ENCODE results near the gene DGAT2.

- TF ChIP-seq, protein P1, sequence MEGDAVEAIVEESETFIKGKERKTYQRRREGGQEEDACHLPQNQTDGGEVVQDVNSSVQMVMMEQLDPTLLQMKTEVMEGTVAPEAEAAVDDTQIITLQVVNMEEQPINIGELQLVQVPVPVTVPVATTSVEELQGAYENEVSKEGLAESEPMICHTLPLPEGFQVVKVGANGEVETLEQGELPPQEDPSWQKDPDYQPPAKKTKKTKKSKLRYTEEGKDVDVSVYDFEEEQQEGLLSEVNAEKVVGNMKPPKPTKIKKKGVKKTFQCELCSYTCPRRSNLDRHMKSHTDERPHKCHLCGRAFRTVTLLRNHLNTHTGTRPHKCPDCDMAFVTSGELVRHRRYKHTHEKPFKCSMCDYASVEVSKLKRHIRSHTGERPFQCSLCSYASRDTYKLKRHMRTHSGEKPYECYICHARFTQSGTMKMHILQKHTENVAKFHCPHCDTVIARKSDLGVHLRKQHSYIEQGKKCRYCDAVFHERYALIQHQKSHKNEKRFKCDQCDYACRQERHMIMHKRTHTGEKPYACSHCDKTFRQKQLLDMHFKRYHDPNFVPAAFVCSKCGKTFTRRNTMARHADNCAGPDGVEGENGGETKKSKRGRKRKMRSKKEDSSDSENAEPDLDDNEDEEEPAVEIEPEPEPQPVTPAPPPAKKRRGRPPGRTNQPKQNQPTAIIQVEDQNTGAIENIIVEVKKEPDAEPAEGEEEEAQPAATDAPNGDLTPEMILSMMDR (IDR thresholded peaks at IDR 0.05; ENCODE audit: low read length): no peak
- no peak for TF ChIP-seq EZH2 (IDR thresholded peaks at IDR 0.05; ENCODE audit: borderline replicate concordance, low read length)
Observed at GRCh38 chr11:75810637-75811390, 42.2 kb downstream of the DGAT2 start.

Data from OCI-LY1 (cell line).